ENCODE measurements around the gene MAEL. TPM values are rescaled to one million over a fixed set of nuclear protein-coding genes. Genes with fewer than 3 reads are reported as not detected.

Gene MAEL
- total RNA-seq, 1 experiment from 2014 or later, result 0.26 TPM

GRCh38 chr1:166978821-166979220 lies 10.3 kb upstream of the MAEL start:
- Mint-ChIP-seq H3K36me3 (no peaks in the 10 kb centered on the region), H3K4me1 (peaks cover 12% of the 10 kb centered on the region), H3K9me3 (no peaks in the 10 kb centered on the region), H3K4me3 (no peak overlapping the region), H3K27ac (no peak overlapping the region), H3K27me3 (ENCODE audit: low read depth) (peaks cover 56% of the 10 kb centered on the region)
- TF ChIP-seq ZNF423 (CRISPR knock-in tag; IDR thresholded peaks at IDR 0.05) (no peak), MXD4 (CRISPR knock-in tag; IDR thresholded peaks at IDR 0.05; ENCODE audit: borderline replicate concordance) (no peak), TCF7 (CRISPR knock-in tag; IDR thresholded peaks at IDR 0.05; ENCODE audit: low read depth) (no peak), SP1 (CRISPR knock-in tag; conservative IDR thresholded peaks at IDR 0.05) (no peak), MYBL2 (CRISPR knock-in tag; IDR thresholded peaks at IDR 0.05) (no peak), ZNF263 (CRISPR knock-in tag; IDR thresholded peaks at IDR 0.05; ENCODE audit: low read depth) (no peak), CBFB (CRISPR knock-in tag; IDR thresholded peaks at IDR 0.05; ENCODE audit: low read depth) (no peak), NR3C1 (CRISPR knock-in tag; conservative IDR thresholded peaks at IDR 0.05; ENCODE audit: low read depth) (no peak), NFATC4 (CRISPR knock-in tag; IDR thresholded peaks at IDR 0.05) (no peak)
- POLR2A ChIA-PET, result no interaction called here
- ATAC-seq, result no peak
- DNase-seq (ENCODE audit: low spot score), result no peak
- CTCF ChIA-PET, result no interaction called here

GRCh38 chr1:166980383-166980782 lies 8.7 kb upstream of the MAEL start:
- Mint-ChIP-seq H3K36me3 (no peaks in the 10 kb centered on the region), H3K9me3 (no peaks in the 10 kb centered on the region), H3K27ac (no peak overlapping the region), H3K27me3 (ENCODE audit: low read depth) (peaks cover 46% of the 10 kb centered on the region), H3K4me1 (peaks cover 3% of the 10 kb centered on the region; the same call in 1 of the 2 replicates), H3K4me3 (no peak overlapping the region)
- TF ChIP-seq NR1H2 (CRISPR knock-in tag; IDR thresholded peaks at IDR 0.05) (no peak), GRHL2 (CRISPR knock-in tag; IDR thresholded peaks at IDR 0.05; ENCODE audit: insufficient replicate concordance, severe bottlenecking) (no peak), SMAD4 (CRISPR knock-in tag; IDR thresholded peaks at IDR 0.05) (no peak), OVOL2 (CRISPR knock-in tag; IDR thresholded peaks at IDR 0.05; ENCODE audit: borderline replicate concordance) (no peak), ZNF219 (CRISPR knock-in tag; IDR thresholded peaks at IDR 0.05; ENCODE audit: borderline replicate concordance) (no peak), CBFB (CRISPR knock-in tag; IDR thresholded peaks at IDR 0.05; ENCODE audit: low read depth) (no peak), MXD4 (CRISPR knock-in tag; IDR thresholded peaks at IDR 0.05; ENCODE audit: borderline replicate concordance) (no peak), ELF4 (CRISPR knock-in tag; IDR thresholded peaks at IDR 0.05; ENCODE audit: low read depth) (no peak)
- TF ChIP-seq, protein P1, sequence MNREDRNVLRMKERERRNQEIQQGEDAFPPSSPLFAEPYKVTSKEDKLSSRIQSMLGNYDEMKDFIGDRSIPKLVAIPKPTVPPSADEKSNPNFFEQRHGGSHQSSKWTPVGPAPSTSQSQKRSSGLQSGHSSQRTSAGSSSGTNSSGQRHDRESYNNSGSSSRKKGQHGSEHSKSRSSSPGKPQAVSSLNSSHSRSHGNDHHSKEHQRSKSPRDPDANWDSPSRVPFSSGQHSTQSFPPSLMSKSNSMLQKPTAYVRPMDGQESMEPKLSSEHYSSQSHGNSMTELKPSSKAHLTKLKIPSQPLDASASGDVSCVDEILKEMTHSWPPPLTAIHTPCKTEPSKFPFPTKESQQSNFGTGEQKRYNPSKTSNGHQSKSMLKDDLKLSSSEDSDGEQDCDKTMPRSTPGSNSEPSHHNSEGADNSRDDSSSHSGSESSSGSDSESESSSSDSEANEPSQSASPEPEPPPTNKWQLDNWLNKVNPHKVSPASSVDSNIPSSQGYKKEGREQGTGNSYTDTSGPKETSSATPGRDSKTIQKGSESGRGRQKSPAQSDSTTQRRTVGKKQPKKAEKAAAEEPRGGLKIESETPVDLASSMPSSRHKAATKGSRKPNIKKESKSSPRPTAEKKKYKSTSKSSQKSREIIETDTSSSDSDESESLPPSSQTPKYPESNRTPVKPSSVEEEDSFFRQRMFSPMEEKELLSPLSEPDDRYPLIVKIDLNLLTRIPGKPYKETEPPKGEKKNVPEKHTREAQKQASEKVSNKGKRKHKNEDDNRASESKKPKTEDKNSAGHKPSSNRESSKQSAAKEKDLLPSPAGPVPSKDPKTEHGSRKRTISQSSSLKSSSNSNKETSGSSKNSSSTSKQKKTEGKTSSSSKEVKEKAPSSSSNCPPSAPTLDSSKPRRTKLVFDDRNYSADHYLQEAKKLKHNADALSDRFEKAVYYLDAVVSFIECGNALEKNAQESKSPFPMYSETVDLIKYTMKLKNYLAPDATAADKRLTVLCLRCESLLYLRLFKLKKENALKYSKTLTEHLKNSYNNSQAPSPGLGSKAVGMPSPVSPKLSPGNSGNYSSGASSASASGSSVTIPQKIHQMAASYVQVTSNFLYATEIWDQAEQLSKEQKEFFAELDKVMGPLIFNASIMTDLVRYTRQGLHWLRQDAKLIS (CRISPR knock-in tag; IDR thresholded peaks at IDR 0.05; ENCODE audit: borderline replicate concordance), result no peak
- TF ChIP-seq, protein P2, sequence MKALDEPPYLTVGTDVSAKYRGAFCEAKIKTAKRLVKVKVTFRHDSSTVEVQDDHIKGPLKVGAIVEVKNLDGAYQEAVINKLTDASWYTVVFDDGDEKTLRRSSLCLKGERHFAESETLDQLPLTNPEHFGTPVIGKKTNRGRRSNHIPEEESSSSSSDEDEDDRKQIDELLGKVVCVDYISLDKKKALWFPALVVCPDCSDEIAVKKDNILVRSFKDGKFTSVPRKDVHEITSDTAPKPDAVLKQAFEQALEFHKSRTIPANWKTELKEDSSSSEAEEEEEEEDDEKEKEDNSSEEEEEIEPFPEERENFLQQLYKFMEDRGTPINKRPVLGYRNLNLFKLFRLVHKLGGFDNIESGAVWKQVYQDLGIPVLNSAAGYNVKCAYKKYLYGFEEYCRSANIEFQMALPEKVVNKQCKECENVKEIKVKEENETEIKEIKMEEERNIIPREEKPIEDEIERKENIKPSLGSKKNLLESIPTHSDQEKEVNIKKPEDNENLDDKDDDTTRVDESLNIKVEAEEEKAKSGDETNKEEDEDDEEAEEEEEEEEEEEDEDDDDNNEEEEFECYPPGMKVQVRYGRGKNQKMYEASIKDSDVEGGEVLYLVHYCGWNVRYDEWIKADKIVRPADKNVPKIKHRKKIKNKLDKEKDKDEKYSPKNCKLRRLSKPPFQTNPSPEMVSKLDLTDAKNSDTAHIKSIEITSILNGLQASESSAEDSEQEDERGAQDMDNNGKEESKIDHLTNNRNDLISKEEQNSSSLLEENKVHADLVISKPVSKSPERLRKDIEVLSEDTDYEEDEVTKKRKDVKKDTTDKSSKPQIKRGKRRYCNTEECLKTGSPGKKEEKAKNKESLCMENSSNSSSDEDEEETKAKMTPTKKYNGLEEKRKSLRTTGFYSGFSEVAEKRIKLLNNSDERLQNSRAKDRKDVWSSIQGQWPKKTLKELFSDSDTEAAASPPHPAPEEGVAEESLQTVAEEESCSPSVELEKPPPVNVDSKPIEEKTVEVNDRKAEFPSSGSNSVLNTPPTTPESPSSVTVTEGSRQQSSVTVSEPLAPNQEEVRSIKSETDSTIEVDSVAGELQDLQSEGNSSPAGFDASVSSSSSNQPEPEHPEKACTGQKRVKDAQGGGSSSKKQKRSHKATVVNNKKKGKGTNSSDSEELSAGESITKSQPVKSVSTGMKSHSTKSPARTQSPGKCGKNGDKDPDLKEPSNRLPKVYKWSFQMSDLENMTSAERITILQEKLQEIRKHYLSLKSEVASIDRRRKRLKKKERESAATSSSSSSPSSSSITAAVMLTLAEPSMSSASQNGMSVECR (CRISPR knock-in tag; IDR thresholded peaks at IDR 0.05; ENCODE audit: borderline replicate concordance), result no peak
- TF ChIP-seq, protein P3, sequence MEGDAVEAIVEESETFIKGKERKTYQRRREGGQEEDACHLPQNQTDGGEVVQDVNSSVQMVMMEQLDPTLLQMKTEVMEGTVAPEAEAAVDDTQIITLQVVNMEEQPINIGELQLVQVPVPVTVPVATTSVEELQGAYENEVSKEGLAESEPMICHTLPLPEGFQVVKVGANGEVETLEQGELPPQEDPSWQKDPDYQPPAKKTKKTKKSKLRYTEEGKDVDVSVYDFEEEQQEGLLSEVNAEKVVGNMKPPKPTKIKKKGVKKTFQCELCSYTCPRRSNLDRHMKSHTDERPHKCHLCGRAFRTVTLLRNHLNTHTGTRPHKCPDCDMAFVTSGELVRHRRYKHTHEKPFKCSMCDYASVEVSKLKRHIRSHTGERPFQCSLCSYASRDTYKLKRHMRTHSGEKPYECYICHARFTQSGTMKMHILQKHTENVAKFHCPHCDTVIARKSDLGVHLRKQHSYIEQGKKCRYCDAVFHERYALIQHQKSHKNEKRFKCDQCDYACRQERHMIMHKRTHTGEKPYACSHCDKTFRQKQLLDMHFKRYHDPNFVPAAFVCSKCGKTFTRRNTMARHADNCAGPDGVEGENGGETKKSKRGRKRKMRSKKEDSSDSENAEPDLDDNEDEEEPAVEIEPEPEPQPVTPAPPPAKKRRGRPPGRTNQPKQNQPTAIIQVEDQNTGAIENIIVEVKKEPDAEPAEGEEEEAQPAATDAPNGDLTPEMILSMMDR (IDR thresholded peaks at IDR 0.05), result no peak
- POLR2A ChIA-PET, result no interaction called here
- CTCF ChIA-PET, result interaction anchor here (0.8 kb wide), 1 partner anchor 79 kb away, joined by 3 read pairs; no protein-coding TSS in a partner anchor
- ATAC-seq (no peak), DNase-seq (ENCODE audit: low spot score) (no peak)
